K562 (cell line): ENCODE results near the gene RARRES2. TPM values are rescaled to one million over a fixed set of nuclear protein-coding genes. Genes with fewer than 3 reads are reported as not detected.

ENCODE experiments used
- CREB1 ChIP-seq, 2 experiments: sonication (generic) in 1 of 2; formaldehyde crosslinking in 1 of 2; IDR thresholded peaks; 2 replicates each; pipeline versions ENCODE4 v1.6.1 to v1.8.0; 2012 to 2022; ENCODE audit warnings: inconsistent platforms in 1 of 2, mild to moderate bottlenecking in 1 of 2, missing genetic modification reagents in 1 of 2, moderate library complexity in 1 of 2
- ETV6 ChIP-seq, 3 experiments: fragments of 150-350 bp in 1 of 3; sonication (generic) in 1 of 3; formaldehyde crosslinking in 1 of 3; IDR thresholded peaks; 2 replicates each; pipeline versions ENCODE4 v1.6.1 to v1.8.0; 2014 to 2022; ENCODE audit warnings: borderline replicate concordance in 2 of 3, low read depth in 2 of 3, antibody characterized with exemption in 1 of 3, low read length in 1 of 3, mild to moderate bottlenecking in 1 of 3, missing genetic modification reagents in 1 of 3
- GTF2E2 ChIP-seq: fragments of 200-800 bp; sonication (Bioruptor generic); IDR thresholded peaks from 2 replicates; pipeline ENCODE4 v1.6.1; 2016; ENCODE audit warnings: missing genetic modification characterization, missing compliant biosample characterization
- HDAC6 ChIP-seq: IDR thresholded peaks from 2 replicates; pipeline ENCODE4 v1.6.1; 2012; ENCODE audit warnings: low read depth, mild to moderate bottlenecking, control low read depth, inconsistent platforms, low read length, moderate library complexity
- HMG20B ChIP-seq: fragments of 250-450 bp; sonication (Bioruptor Pico); IDR thresholded peaks from 2 replicates; pipeline ENCODE4 v1.5.0; 2021; ENCODE audit warnings: mild to moderate bottlenecking
- IFI16 ChIP-seq: fragments of 250-450 bp; sonication (Bioruptor Pico); IDR thresholded peaks from 2 replicates; pipeline ENCODE4 v2.1.2; 2022; ENCODE audit warnings: mild to moderate bottlenecking, inconsistent platforms
- KAT7 ChIP-seq: sonication (generic); formaldehyde crosslinking; IDR thresholded peaks from 2 replicates; pipeline ENCODE4 v1.8.0; 2022; ENCODE audit warnings: missing genetic modification reagents, mild to moderate bottlenecking, borderline replicate concordance
- KAT8 ChIP-seq: fragments of 450-650 bp; IDR thresholded peaks from 2 replicates; pipeline ENCODE4 v1.6.1; 2016; ENCODE audit warnings: low read depth, mild to moderate bottlenecking
- MAFF ChIP-seq: IDR thresholded peaks from 2 replicates; pipeline ENCODE4 v1.6.1; 2012; ENCODE audit warnings: low read length, improper control_type of control experiment
- PRMT5 ChIP-seq: sonication (generic); formaldehyde crosslinking; IDR thresholded peaks from 2 replicates; pipeline ENCODE4 v1.5.0; 2020; ENCODE audit warnings: missing genetic modification reagents
- RBFOX2 ChIP-seq: fragments of 200-400 bp; formaldehyde crosslinking; IDR thresholded peaks from 2 replicates; pipeline ENCODE4 v1.6.1; 2017; ENCODE audit warnings: low read depth, mild to moderate bottlenecking, low read length, moderate library complexity
- RBM34 ChIP-seq: fragments of 200-400 bp; formaldehyde crosslinking; IDR thresholded peaks from 2 replicates; pipeline ENCODE4 v1.6.1; 2018; ENCODE audit warnings: low read length, borderline replicate concordance; ENCODE audit not compliant: insufficient read depth
- SMARCC2 ChIP-seq: fragments of 450-650 bp; IDR thresholded peaks from 2 replicates; pipeline ENCODE4 v1.6.1; 2017; ENCODE audit warnings: antibody characterized with exemption, moderate library complexity, mild to moderate bottlenecking, low read depth
- SUPT5H ChIP-seq: fragments of 450-650 bp; IDR thresholded peaks from 2 replicates; pipeline ENCODE4 v1.6.1; 2016
- TAF1 ChIP-seq: IDR thresholded peaks from 2 replicates; pipeline ENCODE4 v1.6.1; 2011; ENCODE audit warnings: mild to moderate bottlenecking, low read length, moderate library complexity; ENCODE audit not compliant: insufficient read depth, control insufficient read depth, severe bottlenecking; ENCODE audit errors: extremely low read depth
- TAF7 ChIP-seq: fragments of 450-650 bp; IDR thresholded peaks from 2 replicates; pipeline ENCODE4 v1.6.1; 2016; ENCODE audit warnings: missing genetic modification characterization, missing compliant biosample characterization
- TARDBP ChIP-seq: fragments of 450-650 bp; IDR thresholded peaks from 2 replicates; pipeline ENCODE4 v1.6.1; 2016
- TCF7 ChIP-seq: sonication (generic); IDR thresholded peaks from 2 replicates; pipeline ENCODE4 v1.6.1; 2016; ENCODE audit warnings: antibody characterized with exemption, borderline replicate concordance
- U2AF1 ChIP-seq: fragments of 200-400 bp; formaldehyde crosslinking; optimal IDR thresholded peaks from 2 replicates; pipeline ENCODE3; 2017; ENCODE audit warnings: mild to moderate bottlenecking, low read depth, low read length, moderate library complexity
- ZBTB8A ChIP-seq: fragments of 450-650 bp; IDR thresholded peaks from 2 replicates; pipeline ENCODE4 v1.6.1; 2018; ENCODE audit warnings: mild to moderate bottlenecking, moderate library complexity; ENCODE audit not compliant: partially characterized antibody
- ZNF197 ChIP-seq: fragments of 200-800 bp; sonication (Bioruptor generic); IDR thresholded peaks from 2 replicates; pipeline ENCODE4 v1.6.1; 2016; ENCODE audit warnings: low read depth, missing genetic modification characterization, missing compliant biosample characterization
- ZNF41 ChIP-seq: fragments of 250-450 bp; sonication (Bioruptor Pico); conservative IDR thresholded peaks from 2 replicates; pipeline ENCODE4 v1.4.0; 2020; ENCODE audit warnings: mild to moderate bottlenecking
- polyA plus RNA-seq, 8 experiments: library from polyadenylated mRNA; depleted of rRNA in 4 of 8; stranded (reverse) in 5 of 8; unstranded in 3 of 8; fragments of >200 nt; fragmentation: Nextera tagmentation in 2 of 8; fragmentation: Illumina TruSeq in 1 of 8; extraction: Ambion mirVana in 2 of 8; extraction: Trizol in 1 of 8; gene quantifications; 2 replicates each; pipeline versions ENCODE4 v1.2.1 to v1.2.3, GENCODE V29; 2011 to 2014; ENCODE audit warnings: inconsistent platforms in 1 of 8, missing spikeins in 1 of 8
- total RNA-seq, 7 experiments: library from RNA; depleted of rRNA in 6 of 7; stranded (reverse); fragments of >200 nt in 6 of 7; fragmentation: Illumina TruSeq in 2 of 7; extraction: Trizol in 2 of 7; gene quantifications; 2 replicates each; pipeline versions ENCODE4 v1.2.1 to v1.2.3, GENCODE V29; 2011 to 2021; ENCODE audit warnings: low replicate concordance in 1 of 7
- TF ChIP-seq, protein P1 (sequence below): sonication (generic); formaldehyde crosslinking; IDR thresholded peaks from 2 replicates; pipeline ENCODE4 v1.8.0; 2022; ENCODE audit warnings: missing genetic modification reagents, mild to moderate bottlenecking, borderline replicate concordance
- TF ChIP-seq, protein P2 (sequence below), 2 experiments: fragments of 200-800 bp in 1 of 2; sonication (Bioruptor generic) in 1 of 2; sonication (generic) in 1 of 2; formaldehyde crosslinking in 1 of 2; IDR thresholded peaks in 1 of 2; conservative IDR thresholded peaks in 1 of 2; 2 replicates each; pipeline versions ENCODE4 v1.5.0 to v1.6.1; 2016 to 2020; ENCODE audit warnings: missing compliant biosample characterization in 1 of 2, missing genetic modification characterization in 1 of 2, missing genetic modification reagents in 1 of 2

Gene RARRES2
- total and polyA plus RNA-seq, 9 of the 15 experiments (the other 6 are each of a cell fraction or from before 2014, with no cell fraction given): 0.11 to 1.7 (median 0.23) TPM; not detected in 6

DNA sequence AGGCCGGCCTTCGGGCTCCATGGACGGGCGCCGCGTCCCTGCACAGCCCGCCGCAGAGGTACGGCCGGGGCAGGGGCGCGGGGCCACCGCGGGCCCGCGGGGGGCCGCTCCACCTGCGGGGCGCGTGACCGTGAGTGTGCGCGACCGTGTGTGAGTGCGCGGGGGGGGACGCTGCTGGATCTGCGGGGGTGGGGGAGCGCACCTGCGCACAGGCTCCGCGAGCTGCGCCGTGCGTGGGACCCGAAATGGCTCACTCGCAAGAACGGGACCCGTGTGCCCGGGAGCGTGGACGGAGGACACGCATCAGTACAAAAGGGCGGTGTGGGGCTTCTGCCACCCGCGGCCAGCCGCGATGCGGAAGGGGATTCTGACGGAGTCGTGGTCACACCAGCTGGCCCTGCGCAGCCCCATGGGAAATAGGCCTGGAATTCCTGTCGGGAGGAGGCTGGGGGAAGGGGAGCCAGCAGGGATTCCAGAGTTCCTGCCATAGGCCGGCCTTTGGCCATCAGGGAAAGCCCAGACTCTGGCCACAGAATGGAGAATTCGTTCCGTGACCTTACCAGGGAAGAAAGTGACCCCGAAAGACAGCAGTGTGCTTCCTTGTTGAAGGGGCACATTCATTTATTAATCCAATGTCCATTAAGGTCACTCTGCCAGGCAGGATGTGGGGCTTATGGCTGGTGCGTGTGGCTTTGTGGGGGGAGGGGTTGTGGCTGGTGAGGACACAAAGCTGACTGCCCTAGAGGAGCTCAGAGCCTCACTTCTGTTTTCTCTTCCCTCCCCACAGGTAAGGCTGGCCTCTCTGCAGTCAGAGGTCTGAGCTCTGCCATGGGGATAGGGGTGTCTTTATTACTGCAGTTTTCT lies 27.7 kb upstream of the RARRES2 start (continued):
- TF ChIP-seq ETV6 (IDR thresholded peaks at IDR 0.05; ENCODE audit: borderline replicate concordance in 1 of 2, low read depth in 2 of 2, low read length in 1 of 2) (0 out of 4 replicates have a peak, but pooled peaks of 1 of the 2 experiments have one; percentile 4), ETV6 (CRISPR knock-in tag; IDR thresholded peaks at IDR 0.05; ENCODE audit: borderline replicate concordance) (peak; percentile 88; the same call in 1 of the 2 replicates), GTF2E2 (peak; percentile 75), MAFF (no peak), RBM34 (no peak), ZNF197 (CRISPR knock-in tag) (no peak), CREB1 (IDR thresholded peaks at IDR 0.05) (peak; percentile 36; the same call in 1 of the 2 replicates), CREB1 (CRISPR knock-in tag; IDR thresholded peaks at IDR 0.05) (peak; percentile 71), KAT7 (CRISPR knock-in tag) (peak; percentile 56; the same call in 1 of the 2 replicates), ZBTB8A (no peak), TCF7 (peak; percentile 30; the same call in 1 of the 2 replicates), HDAC6 (no peak), U2AF1 (no peak), PRMT5 (no peak), ZNF41 (CRISPR knock-in tag) (no peak), TAF7 (tag) (peak; percentile 31; the same call in 1 of the 2 replicates), KAT8 (no peak), IFI16 (CRISPR knock-in tag) (no peak), TAF1 (peak; percentile 12), SMARCC2 (no peak), HMG20B (CRISPR knock-in tag) (no peak), SUPT5H (peak; percentile 45; the same call in 1 of the 2 replicates), RBFOX2 (no peak), TARDBP (no peak)
- TF ChIP-seq, protein P1, sequence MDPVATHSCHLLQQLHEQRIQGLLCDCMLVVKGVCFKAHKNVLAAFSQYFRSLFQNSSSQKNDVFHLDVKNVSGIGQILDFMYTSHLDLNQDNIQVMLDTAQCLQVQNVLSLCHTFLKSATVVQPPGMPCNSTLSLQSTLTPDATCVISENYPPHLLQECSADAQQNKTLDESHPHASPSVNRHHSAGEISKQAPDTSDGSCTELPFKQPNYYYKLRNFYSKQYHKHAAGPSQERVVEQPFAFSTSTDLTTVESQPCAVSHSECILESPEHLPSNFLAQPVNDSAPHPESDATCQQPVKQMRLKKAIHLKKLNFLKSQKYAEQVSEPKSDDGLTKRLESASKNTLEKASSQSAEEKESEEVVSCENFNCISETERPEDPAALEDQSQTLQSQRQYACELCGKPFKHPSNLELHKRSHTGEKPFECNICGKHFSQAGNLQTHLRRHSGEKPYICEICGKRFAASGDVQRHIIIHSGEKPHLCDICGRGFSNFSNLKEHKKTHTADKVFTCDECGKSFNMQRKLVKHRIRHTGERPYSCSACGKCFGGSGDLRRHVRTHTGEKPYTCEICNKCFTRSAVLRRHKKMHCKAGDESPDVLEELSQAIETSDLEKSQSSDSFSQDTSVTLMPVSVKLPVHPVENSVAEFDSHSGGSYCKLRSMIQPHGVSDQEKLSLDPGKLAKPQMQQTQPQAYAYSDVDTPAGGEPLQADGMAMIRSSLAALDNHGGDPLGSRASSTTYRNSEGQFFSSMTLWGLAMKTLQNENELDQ (CRISPR knock-in tag): peak; percentile 92
- TF ChIP-seq, protein P2, sequence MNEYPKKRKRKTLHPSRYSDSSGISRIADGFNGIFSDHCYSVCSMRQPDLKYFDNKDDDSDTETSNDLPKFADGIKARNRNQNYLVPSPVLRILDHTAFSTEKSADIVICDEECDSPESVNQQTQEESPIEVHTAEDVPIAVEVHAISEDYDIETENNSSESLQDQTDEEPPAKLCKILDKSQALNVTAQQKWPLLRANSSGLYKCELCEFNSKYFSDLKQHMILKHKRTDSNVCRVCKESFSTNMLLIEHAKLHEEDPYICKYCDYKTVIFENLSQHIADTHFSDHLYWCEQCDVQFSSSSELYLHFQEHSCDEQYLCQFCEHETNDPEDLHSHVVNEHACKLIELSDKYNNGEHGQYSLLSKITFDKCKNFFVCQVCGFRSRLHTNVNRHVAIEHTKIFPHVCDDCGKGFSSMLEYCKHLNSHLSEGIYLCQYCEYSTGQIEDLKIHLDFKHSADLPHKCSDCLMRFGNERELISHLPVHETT (CRISPR knock-in tag; conservative IDR thresholded peaks at IDR 0.05 in 1 of 2, IDR thresholded peaks at IDR 0.05 in 1 of 2): peak in 1 of 2 experiments; percentile 13; a peak in 1 of 4 replicates
